ENCODE data around the gene INTS14.
A peak's percentile ranks its signal among the peaks of the same experiment; 100 is the strongest.

The INTS14 gene

GRCh38 chr15:65610871-65611718 lies at the start of gene INTS14:
TSS of gene INTS14 (minus strand) at chr15:65611131. CDS start at chr15:65607380, 3,751 bp downstream.
- DNase-seq (ENCODE audit: low spot score): peak; percentile 99

- DNase-seq (ENCODE audit: low spot score): no peak
These were observed 48.6 kb upstream of the INTS14 start for GRCh38 chr15:65659502-65660052.

GRCh38 chr15:65655457-65655856 lies 44.5 kb upstream of the INTS14 start:
- DNase-seq (ENCODE audit: low spot score): no peak

DNA sequence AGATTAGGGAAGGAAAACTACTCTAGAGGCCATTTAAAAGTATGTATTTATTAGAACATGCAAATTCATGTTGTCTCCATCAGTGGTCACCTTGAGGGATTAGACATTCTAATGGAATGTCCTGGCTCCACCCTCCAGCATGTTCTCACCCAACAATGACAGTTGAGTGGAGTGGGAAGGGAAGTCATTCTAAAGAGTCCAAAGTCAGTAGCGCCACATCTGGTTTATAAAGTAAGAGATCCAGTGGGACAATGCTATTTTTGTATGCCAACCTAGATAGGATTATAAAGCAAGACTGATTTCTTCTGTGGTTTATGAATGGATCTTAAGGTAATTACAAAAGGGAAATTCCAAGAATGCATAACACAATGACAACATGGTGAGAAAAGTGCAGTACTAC lies 44.1 kb upstream of the INTS14 start:
- no peak for DNase-seq (ENCODE audit: low spot score)

DNA sequence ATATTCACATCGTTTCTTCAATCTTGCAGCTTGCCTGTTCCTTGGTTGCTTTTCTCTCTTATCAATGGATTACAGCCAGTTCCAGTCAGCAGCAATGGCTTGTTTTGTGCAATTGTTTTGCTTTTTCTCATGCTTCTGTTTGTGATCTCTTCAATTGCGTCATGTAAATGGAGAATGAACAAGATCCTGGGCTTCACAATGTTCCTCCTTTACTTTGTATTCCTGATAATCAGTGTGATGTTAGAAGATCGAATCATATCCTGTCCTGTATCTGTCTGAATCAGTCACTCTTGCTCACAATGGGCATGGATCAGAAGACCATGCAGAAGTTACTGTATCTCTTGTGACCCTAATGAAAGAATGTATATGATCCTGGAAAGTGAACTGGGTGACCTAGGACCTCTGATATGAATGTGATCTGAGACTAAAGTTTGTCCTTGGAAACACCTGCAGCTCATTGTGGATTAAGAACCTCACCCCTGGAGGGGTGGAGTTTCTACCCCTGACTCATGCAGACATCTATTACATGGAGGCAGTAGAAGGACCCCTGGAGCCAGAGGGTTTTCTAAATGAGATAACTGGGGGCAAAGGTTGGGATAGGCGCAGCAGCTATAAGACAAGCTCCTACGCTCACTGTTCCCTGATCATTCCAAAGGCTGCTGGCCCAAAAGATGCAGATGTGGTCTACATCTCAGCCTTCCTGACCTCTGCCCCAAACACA lies 43.0 kb upstream of the INTS14 start:
- DNase-seq (ENCODE audit: low spot score): no peak

DNA sequence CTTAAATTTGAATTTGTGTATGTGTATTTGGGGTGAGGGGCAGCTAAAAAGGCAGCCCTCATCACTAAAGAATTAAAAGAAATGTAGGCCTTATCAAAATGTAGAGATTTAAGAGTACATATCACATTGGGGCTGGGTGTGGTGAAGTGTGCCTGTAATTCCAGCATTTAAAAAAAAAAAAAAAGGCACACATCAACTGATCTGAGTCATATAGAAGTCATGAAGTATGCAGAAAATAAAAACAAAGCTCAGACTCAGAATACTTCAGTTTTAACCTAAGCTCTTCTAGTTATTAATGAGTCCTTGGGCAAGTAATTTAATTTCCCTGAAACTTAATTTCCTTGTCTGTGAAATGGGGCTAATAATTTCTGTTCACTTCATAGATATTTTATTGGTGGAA lies 42.4 kb upstream of the INTS14 start:
- DNase-seq (ENCODE audit: low spot score): no peak

DNA sequence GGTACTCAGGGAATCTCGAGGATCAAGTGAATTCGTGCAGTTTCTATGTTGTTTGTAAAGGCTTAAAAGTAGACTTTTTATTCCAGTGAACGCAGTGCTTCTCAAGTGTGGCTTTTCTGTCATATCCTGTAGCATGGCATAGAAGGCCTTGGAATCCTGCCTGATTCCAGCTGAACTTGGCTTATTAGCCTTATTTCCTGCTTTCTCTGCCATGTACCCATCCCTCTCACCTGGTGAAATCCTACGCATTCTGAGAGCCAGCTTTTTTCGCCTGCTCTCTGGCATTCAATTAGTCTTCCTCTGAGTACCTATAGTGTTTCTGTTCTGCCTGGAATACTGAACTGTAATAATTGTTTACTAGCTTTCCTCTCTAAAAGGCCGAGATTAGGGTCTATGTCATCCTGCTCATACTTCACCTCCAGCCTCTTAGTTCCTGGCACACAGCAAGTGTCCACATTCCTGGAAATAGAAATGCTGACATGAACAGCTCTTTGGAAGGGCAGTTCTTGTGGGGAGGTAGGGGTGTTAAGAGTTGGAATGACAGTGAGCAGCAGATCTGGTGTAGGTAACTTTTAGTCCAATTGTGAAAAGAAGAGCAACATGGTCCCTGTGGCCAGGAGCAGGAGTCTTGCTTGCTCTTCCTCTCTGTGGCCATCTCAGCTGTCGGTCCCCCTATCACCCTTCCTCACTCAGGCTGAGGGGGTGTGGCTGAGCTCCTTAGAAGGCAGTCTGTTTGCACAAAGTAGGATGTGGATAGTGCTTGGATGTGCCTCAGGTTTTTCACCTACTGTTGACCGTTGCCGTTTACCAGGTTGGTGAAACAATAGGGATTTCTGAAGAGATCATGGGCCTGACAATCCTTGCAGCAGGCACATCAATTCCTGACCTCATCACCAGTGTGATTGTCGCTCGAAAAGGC lies 41.2 kb upstream of the INTS14 start:
- no peak for DNase-seq (ENCODE audit: low spot score)

DNA sequence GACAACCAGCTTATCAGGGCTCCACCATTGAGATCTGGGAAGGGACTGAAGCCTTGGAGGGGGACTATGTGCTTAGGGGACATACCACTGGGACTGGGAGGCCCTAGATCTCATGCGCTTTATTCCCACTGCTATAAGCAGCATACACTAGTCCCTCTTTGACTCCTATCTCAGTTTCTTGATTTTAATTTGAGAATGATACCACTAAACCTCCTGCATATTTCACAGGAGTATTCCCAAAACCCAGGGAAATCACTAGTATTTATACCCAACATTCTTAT lies 40.1 kb upstream of the INTS14 start:
- no peak for DNase-seq (ENCODE audit: low spot score)

DNA sequence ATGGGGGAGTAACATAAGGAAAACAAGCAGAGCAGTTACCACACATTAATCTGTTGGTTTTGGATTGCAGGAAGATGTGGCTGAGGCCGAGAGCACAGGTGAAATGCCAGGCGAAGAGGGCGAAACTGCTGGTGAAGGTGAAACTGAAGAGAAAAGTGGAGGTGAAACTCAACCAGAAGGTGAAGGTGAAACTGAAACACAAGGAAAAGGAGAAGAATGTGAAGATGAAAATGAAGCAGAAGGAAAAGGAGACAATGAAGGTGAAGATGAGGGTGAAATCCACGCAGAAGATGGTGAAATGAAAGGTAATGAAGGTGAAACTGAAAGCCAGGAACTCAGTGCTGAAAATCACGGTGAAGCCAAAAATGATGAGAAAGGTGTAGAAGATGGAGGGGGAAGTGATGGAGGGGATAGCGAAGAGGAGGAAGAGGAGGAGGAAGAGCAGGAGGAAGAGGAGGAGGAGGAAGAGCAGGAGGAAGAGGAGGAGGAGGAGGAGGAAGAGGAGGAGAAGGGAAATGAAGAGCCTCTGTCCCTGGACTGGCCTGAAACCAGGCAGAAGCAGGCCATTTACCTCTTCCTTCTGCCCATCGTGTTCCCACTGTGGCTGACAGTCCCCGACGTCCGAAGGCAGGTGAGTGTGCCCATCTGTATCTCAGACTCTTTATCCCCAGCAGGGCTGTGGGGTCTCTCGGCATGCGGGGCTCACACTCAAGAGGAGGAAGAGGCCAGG lies 39.5 kb upstream of the INTS14 start:
- DNase-seq (ENCODE audit: low spot score): no peak

GRCh38 chr15:65646486-65646885 lies 35.6 kb upstream of the INTS14 start:
- no peak for DNase-seq (ENCODE audit: low spot score)

DNA sequence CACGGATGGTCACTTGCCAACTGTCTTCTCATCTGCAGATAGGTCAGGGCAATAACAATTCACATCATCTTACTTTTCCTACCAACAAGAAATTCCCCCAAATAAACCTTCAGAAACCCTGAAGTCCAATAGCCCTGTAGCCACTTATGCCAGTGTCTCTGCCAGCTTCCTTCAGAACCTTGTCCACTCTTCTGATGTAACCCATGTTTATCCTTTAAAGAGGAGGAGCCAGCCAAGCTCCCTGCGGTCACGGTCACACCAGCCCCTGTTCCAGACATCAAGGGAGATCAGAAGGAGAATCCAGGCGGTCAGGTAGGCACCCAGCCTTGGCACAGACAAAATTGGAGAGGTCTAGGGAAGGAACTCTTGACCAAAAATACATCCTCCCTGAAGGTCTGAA lies 34.5 kb upstream of the INTS14 start:
- no peak for DNase-seq (ENCODE audit: low spot score)

DNA sequence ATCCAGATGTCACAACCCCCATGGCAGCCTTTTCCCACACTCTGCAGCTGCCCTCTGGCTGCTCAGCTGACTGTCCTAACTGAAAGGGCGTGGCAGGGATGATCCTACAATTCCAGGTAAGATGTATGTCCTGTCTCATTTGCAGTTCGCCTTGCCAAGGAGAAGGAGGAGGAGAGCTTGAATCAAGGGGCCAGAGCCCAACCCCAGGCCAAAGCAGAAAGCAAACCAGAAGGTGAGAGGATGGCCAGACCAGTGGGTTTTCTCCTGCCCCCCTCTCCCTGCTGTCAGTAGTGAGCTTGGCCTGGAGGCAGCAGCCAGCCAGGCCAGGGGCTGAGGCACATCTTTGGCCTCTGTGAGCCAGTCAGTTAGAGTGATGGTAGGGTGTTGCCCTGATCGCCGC lies 33.4 kb upstream of the INTS14 start:
- DNase-seq (ENCODE audit: low spot score): no peak

- no peak for DNase-seq (ENCODE audit: low spot score)
These were observed 31.7 kb upstream of the INTS14 start for GRCh38 chr15:65642594-65642993.

GRCh38 chr15:65641768-65642475 lies 31.0 kb upstream of the INTS14 start:
- DNase-seq (ENCODE audit: low spot score): no peak

DNA sequence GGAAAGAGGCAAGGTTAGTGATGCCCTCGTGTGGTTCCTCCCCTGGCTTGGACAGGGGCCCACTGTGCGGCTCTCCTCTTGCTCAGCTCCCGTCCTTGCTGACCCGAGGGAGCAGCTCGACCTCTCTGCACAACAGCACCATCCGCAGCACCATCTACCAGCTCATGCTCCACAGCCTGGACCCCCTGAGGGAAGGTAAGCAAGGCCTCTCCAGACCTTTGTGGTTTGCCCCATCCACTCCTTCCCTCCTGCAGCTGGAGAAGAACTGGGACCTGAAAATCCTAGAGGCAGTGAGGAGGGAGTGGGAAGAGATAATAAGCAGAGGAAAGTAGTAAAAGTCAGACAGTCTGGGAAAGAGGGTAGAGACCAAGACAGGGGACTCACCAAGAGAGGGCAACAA lies 28.6 kb upstream of the INTS14 start:
- no peak for DNase-seq (ENCODE audit: low spot score)

DNA sequence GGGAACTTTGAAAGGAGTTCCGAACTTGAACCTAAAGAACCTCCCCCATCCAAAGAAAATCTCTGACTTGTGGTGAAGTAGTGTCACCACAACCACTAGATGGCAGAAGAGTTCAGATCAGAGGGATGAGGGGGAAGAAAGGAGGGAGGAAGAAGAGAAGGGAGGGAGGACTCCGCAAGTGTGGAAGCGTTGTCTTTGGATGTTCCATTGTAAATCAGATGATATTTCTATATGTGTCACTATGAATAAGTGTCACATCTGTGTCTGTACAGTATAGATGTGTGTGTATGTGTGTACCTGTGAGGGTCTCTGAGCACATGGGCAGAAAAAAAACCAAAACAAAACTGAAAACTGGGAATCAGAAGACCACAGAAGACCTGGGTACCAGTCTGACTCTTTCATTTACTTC lies 27.8 kb upstream of the INTS14 start:
- DNase-seq (ENCODE audit: low spot score): peak; percentile 78

DNA sequence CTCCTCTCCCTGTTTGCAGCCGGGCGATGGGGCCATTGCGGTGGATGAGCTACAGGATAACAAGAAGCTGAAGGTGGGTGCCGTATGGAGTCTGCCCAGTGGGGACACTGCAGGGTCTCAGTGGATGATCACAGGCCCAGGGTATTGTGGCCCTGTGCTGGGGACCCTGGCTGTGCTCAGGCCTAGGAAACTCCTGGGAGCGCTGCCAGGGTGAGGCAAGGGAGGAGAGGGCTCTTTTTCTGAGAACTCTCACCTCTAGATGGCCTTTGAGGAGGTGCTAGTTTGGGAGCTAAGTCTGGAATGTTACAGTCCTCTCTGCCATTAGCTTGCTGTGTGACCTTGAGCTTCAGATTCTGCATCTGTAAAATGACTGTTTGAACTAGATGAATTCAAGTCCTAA lies 27.2 kb upstream of the INTS14 start:
- no peak for DNase-seq (ENCODE audit: low spot score)

GRCh38 chr15:65634356-65634755 lies 23.4 kb upstream of the INTS14 start:
- DNase-seq (ENCODE audit: low spot score): no peak

- no peak for DNase-seq (ENCODE audit: low spot score)
These were observed 22.8 kb upstream of the INTS14 start for GRCh38 chr15:65633752-65634151.

GRCh38 chr15:65632780-65633375 lies 21.9 kb upstream of the INTS14 start:
- DNase-seq (ENCODE audit: low spot score): no peak

DNA sequence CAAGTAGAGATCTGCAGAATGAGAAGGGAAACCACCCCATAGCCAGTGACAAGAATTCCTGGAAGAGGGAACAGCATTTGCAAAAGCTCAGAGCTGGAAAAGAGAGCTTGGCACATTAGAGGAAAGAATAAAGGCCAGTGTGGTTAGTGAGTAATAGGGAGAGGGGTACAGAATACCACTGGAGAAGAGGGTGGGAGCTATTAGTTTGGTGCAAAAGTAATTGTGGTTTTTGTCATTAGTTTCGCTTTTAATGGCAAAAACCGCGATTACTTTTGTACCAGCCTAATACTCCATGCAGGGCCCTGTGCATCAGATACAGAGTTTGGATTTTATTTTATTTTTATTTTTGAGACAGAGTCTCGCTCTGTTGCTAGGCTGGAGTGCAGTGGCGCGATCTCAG lies 20.6 kb upstream of the INTS14 start:
- no peak for DNase-seq (ENCODE audit: low spot score)
